Adipocyte (in vitro differentiated cells): ENCODE measurements around the gene CTCFL.

ENCODE experiments used
- DNase-seq: peaks from one replicate; pipeline ENCODE4 v3.0.0-alpha.2; 2015; ENCODE audit warnings: low read depth
- H3K27me3 ChIP-seq: replicated peaks from 2 replicates; pipeline ENCODE4 v1.7.0; 2013; ENCODE audit warnings: mild to moderate bottlenecking, low read length, moderate library complexity; ENCODE audit not compliant: control insufficient read depth, insufficient read depth
- H3K36me3 ChIP-seq: 2 replicates; pipeline ENCODE4 v1.7.0; 2013; ENCODE audit warnings: low read length, mild to moderate bottlenecking, moderate library complexity; ENCODE audit not compliant: control insufficient read depth, insufficient read depth, severe bottlenecking
- H3K4me1 ChIP-seq: 2 replicates; pipeline ENCODE4 v1.7.0; 2013; ENCODE audit warnings: mild to moderate bottlenecking, low read length, moderate library complexity; ENCODE audit not compliant: control insufficient read depth, insufficient read depth
- H3K4me3 ChIP-seq: 2 replicates; pipeline ENCODE4 v1.7.0; 2013; ENCODE audit warnings: mild to moderate bottlenecking, low read length, moderate library complexity
- H3K9ac ChIP-seq: 2 replicates; pipeline ENCODE4 v1.7.0; 2013; ENCODE audit warnings: mild to moderate bottlenecking, low read length, moderate library complexity
- H3K9me3 ChIP-seq: 2 replicates; pipeline ENCODE4 v1.7.0; 2013; ENCODE audit warnings: mild to moderate bottlenecking, low read length, moderate library complexity; ENCODE audit not compliant: control insufficient read depth

The CTCFL gene

DNA sequence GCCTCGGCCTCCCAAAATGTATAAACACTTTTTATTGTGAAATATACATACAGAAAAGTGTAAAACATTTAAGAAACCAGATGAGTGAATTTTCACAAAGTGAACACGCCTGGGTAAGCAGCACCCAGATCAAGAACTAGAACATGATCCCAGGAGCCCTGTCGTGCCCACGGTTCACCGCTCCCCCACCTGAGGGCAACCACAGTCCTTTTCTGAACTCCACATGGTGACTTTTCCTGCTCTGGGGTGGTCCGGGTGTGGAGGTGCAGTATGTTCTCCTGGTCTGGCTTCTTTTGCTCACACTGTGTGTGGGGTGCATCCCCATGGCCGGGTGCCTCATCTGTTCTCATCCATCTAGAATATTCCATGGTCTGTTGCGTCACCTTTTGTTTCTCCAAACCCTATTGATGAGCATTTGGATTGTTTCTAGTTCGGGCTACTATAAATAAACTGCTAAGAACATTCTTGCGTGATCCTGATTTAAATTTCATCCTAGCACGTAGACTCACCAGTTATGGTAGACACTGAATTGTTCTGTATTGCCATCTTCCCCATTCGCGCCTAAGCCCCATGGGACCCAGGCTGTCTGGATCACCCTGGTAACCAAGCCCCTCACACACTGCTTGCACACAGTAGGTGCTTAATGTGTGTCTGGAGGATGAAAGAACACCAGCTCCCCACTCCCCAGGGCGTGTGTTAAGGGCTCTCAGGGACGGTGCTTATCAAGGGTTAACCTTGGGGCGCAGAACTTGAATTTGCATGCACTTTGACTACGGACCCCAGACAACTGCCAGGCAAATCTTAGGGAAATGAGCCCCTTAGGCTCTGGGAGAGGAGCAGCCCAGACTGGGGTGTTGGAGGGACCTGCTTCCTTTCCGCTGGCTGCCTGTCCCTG, 56.2 kb downstream of the CTCFL start:
- DNase-seq: no peak
- Histone ChIP-seq H3K27me3 (peaks cover 72% of the 10 kb centered on the region), H3K9ac (no peak overlapping the region), H3K9me3 (no peaks in the 10 kb centered on the region), H3K4me3 (no peak overlapping the region), H3K4me1 (peaks cover 10% of the 10 kb centered on the region), H3K36me3 (no peaks in the 10 kb centered on the region)

- H3K4me1 ChIP-seq: peaks cover 3% of the 10 kb centered on the region
- H3K27me3 ChIP-seq: peaks cover 74% of the 10 kb centered on the region
- H3K9me3 ChIP-seq: no peaks in the 10 kb centered on the region
- no peak for DNase-seq
- H3K9ac ChIP-seq: no peak overlapping the region
- H3K4me3 ChIP-seq: no peak overlapping the region
- H3K36me3 ChIP-seq: no peaks in the 10 kb centered on the region
These were observed 57.2 kb downstream of the CTCFL start for GRCh38 chr20:57467742-57468141.

DNA sequence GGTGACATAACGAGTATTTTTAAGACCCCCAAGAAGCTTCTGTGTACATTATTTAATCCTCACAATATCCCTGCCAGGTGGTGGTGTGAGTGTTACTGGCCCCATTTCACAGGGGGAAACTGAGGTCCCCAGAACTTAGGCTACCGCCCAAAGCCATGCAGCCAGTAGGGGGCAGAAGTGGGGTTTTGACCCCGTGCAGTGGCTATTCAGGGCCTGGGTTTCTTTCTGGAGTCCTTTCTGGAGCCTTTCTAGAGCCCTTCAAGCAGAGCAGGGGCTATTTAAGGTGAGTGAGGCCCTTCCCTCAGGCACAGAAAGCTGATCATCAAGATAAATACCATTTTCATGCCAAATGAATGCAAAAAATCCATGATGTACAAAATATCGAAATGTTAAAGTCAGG, 59.0 kb downstream of the CTCFL start:
- no peak overlapping the region for H3K4me3 ChIP-seq
- H3K9ac ChIP-seq: no peak overlapping the region
- peaks cover 62% of the 10 kb centered on the region for H3K27me3 ChIP-seq

GRCh38 chr20:57465486-57465885, 59.5 kb downstream of the CTCFL start:
- peaks cover 3% of the 10 kb centered on the region for H3K4me1 ChIP-seq
- H3K36me3 ChIP-seq: no peaks in the 10 kb centered on the region
- DNase-seq: no peak
- no peaks in the 10 kb centered on the region for H3K9me3 ChIP-seq
- peaks cover 58% of the 10 kb centered on the region for H3K27me3 ChIP-seq
- no peak overlapping the region for H3K9ac ChIP-seq
- no peak overlapping the region for H3K4me3 ChIP-seq

More for the DNA sequence above, 59.0 kb downstream of the CTCFL start:
- no peak for DNase-seq
- no peaks in the 10 kb centered on the region for H3K36me3 ChIP-seq
- H3K9me3 ChIP-seq: no peaks in the 10 kb centered on the region
- peaks cover 3% of the 10 kb centered on the region for H3K4me1 ChIP-seq

DNA sequence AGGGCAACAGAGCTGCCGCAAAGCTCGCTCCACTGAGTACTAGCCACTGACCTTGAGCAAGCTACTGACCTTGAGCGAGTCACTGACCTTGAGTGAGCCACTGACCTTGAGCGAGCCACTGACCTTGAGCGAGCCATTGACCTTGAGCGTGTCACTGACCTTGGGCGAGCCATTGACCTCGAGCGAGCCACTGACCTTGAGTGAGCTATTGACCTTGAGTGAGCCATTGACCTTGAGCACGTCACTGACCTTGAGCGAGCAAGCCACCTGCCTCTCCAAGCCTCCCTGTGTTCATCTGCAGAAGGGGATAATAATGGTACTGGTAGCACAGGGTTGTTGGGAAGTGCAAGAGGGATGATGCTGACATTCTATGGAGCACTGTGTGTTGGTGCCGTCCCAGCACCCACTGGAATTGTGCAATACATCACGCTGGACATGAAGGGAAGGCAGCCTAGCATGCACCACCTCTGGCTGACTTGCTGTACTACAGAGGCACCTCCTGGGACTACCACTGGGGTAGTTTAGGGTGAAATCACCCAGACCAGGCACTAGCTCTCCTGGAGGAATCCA, 60.2 kb downstream of the CTCFL start:
- no peak for DNase-seq

DNA sequence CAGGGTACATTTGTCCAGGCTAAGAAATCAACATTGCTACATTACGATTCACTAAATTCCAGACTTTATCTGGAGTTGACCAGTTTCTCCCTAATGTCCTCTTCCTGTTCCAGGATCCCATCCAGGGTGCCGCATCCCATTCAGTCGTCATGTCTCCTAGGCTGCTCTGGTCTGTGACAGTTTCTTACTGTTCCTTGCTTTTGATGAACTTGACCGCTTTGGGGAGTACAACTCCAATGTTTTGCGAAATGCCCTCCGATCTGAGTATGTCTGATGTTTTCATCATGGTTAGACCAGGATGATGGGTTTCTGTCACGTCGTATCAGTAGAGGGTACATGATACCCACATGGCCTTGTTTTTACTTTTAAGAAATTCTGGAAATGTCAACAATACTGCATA, 62.2 kb downstream of the CTCFL start:
- no peak for DNase-seq
- peaks cover 16% of the 10 kb centered on the region for H3K4me1 ChIP-seq
- H3K4me3 ChIP-seq: no peak overlapping the region
- H3K27me3 ChIP-seq: peaks cover 36% of the 10 kb centered on the region
- no peaks in the 10 kb centered on the region for H3K36me3 ChIP-seq
- H3K9ac ChIP-seq: no peak overlapping the region
- peaks cover 5% of the 10 kb centered on the region for H3K9me3 ChIP-seq

More for the DNA sequence above, 60.2 kb downstream of the CTCFL start:
- no peaks in the 10 kb centered on the region for H3K9me3 ChIP-seq
- peaks cover 52% of the 10 kb centered on the region for H3K27me3 ChIP-seq
- H3K9ac ChIP-seq: no peak overlapping the region
- H3K4me3 ChIP-seq: no peak overlapping the region
- no peaks in the 10 kb centered on the region for H3K36me3 ChIP-seq
- H3K4me1 ChIP-seq: peaks cover 3% of the 10 kb centered on the region

GRCh38 chr20:57461726-57462125, 63.2 kb downstream of the CTCFL start:
- Histone ChIP-seq H3K4me3 (no peak overlapping the region), H3K9ac (no peak overlapping the region), H3K27me3 (peaks cover 27% of the 10 kb centered on the region), H3K9me3 (peaks cover 5% of the 10 kb centered on the region), H3K36me3 (no peaks in the 10 kb centered on the region), H3K4me1 (peaks cover 22% of the 10 kb centered on the region)
- no peak for DNase-seq

DNA sequence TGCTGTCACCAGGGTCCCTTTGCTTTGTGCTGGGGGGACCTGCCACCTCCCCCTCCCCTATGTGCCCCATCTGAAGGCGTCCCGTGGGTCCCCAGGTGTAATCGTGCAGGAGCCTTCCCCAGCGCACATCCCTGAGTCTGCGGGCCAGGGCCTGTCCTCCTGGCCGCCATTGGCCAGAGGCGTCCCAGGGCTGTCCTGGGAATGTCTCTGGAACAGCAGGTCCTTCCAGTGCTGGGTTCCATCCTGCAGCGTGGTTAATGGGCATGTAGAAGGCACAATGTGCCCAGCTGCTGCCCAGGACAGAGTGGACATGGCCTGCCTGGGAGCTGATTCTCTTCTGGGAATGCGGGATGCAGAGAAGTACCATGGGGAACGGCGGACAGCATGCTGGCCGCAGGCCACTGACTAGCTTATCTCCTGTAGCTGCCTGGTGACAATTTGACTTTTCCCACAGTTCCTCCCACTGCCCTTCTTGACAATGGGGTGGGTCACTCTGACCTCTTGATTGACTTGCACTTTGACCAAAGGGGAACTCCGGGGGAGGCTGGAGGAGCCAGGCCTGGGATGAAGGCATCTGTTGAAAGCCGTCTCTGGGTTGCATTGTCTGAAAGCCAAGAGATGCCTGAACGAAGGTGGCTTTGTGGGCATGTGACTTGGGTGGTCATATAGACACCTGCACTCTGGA, 64.0 kb downstream of the CTCFL start:
- Histone ChIP-seq H3K4me3 (no peak overlapping the region), H3K27me3 (peaks cover 23% of the 10 kb centered on the region), H3K9me3 (peaks cover 5% of the 10 kb centered on the region), H3K36me3 (no peaks in the 10 kb centered on the region), H3K9ac (no peak overlapping the region), H3K4me1 (peaks cover 22% of the 10 kb centered on the region)
- DNase-seq: no peak

DNA sequence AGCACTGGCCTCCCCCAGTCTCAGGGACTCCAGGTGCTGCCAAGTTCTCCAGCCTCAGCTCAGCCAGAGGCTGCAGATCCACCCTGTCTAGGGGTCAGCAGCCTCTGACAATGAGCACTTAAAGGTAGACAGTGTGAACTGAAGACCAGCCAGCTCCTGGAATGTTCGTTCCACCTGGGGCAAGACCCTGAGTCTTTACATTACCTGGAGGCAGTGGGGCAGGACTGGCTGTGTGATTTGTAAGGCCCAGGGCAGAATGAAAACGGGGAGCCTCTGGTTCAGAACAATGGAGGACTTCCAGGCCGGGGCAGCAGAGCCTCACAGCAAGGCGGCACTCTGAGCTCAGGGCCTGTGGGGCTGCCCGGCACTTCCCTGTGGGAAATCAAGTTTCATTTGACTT, 65.0 kb downstream of the CTCFL start:
- Histone ChIP-seq H3K9me3 (peaks cover 5% of the 10 kb centered on the region), H3K36me3 (no peaks in the 10 kb centered on the region), H3K27me3 (peaks cover 24% of the 10 kb centered on the region), H3K9ac (no peak overlapping the region), H3K4me3 (no peak overlapping the region), H3K4me1 (peaks cover 22% of the 10 kb centered on the region)
- no peak for DNase-seq

GRCh38 chr20:57459278-57459677, 65.7 kb downstream of the CTCFL start:
- Histone ChIP-seq H3K9me3 (peaks cover 5% of the 10 kb centered on the region), H3K4me3 (no peak overlapping the region), H3K27me3 (peaks cover 29% of the 10 kb centered on the region), H3K4me1 (peaks cover 22% of the 10 kb centered on the region), H3K9ac (peak overlapping the region; percentile 40), H3K36me3 (no peaks in the 10 kb centered on the region)
- no peak for DNase-seq

GRCh38 chr20:57458400-57459160, 66.4 kb downstream of the CTCFL start:
- no peak overlapping the region for H3K4me3 ChIP-seq
- H3K9ac ChIP-seq: peak overlapping the region; percentile 40
- DNase-seq: peak; percentile 13
- peaks cover 29% of the 10 kb centered on the region for H3K27me3 ChIP-seq
- H3K9me3 ChIP-seq: peaks cover 5% of the 10 kb centered on the region
- H3K36me3 ChIP-seq: no peaks in the 10 kb centered on the region
- peaks cover 22% of the 10 kb centered on the region for H3K4me1 ChIP-seq
